ENCODE results near the gene DDX6. TPM values are rescaled to one million over a fixed set of nuclear protein-coding genes. Genes with fewer than 3 reads are reported as not detected.

Gene DDX6
- total RNA-seq, 4 donors from 2014 or later, result 75.6 to 108 (median 107) TPM

DNA sequence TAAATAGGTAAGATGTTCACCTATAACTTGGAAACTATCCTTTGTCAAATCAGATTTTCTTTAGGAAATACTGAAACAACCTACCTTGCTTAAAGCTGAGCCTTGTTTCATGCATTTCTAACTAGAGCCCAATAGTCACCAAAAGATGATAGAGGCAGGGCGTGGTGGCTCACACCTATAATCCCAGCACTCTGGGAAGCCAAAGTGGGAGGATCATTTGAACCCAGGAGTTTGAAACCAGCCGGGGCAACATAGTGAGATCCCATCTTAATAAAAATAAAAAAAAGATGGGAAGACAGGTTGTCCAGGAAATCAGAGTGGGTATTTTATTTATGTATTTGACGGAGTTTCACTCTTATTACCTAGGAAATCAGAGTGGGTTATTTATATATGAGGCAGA lies 38.3 kb downstream of the DDX6 start:
- no peak for DNase-seq (ENCODE audit: low spot score in 2 of 2)
- 92 to 94% methylated on average over 3 of the region's 3 CpGs for WGBS, 2 donors
- H3K36me3 ChIP-seq, result peaks cover 5 to 75% (median 30%) of the 10 kb centered on the region in 3 donors
- peaks cover 0 to 37% (median 12%) of the 10 kb centered on the region in 4 donors for H3K4me1 ChIP-seq
- no peaks in the 10 kb centered on the region for H3K27me3 ChIP-seq
- TF ChIP-seq EP300 (IDR thresholded peaks at IDR 0.05) (no peak), POLR2A (IDR thresholded peaks at IDR 0.05) (no peak), CTCF (IDR thresholded peaks at IDR 0.05) (no peak)
- H3K27ac ChIP-seq, result no peak overlapping the region
- no peaks in the 10 kb centered on the region for H3K9me3 ChIP-seq
- no peak overlapping the region for H3K4me3 ChIP-seq

- no peak for DNase-seq (ENCODE audit: low spot score in 2 of 2)
- H3K27ac ChIP-seq, result peak overlapping the region in 1 of 4 donors; percentile 64
- H3K9me3 ChIP-seq, result no peaks in the 10 kb centered on the region
- peaks cover 0 to 37% (median 10%) of the 10 kb centered on the region in 4 donors for H3K4me1 ChIP-seq
- peaks cover 2 to 44% (median 23%) of the 10 kb centered on the region in 3 donors for H3K36me3 ChIP-seq
- WGBS, 2 donors, result 47 to 48% methylated on average over 6 of the region's 6 CpGs
- H3K27me3 ChIP-seq, result no peaks in the 10 kb centered on the region
- no peak overlapping the region for H3K4me3 ChIP-seq
- TF ChIP-seq EP300 (IDR thresholded peaks at IDR 0.05) (no peak), POLR2A (IDR thresholded peaks at IDR 0.05) (no peak), CTCF (IDR thresholded peaks at IDR 0.05) (no peak)
These were observed 41.5 kb downstream of the DDX6 start for GRCh38 chr11:118749429-118749828.

DNA sequence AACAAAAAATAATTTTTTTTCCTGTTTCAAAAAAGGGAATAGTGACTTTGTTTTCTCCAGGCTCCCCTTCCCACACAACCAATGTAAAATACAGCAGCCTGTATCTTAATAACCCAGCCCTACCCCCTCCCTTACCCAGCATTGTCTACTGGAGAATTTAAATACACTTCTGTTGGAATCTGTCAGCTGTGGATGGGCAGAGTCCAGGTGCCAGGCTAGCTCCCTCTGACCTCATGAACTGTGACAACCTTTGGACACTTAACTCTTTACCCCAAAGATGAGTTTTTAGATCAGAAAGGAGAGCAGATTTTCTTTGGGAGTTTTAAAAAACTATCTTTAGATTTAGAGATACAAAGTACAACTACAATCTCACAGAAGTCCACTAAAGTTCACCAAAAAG lies 42.9 kb downstream of the DDX6 start:
- no peaks in the 10 kb centered on the region for H3K9me3 ChIP-seq
- no peak overlapping the region for H3K27ac ChIP-seq
- H3K36me3 ChIP-seq, result peaks cover 0 to 30% (median 10%) of the 10 kb centered on the region in 3 donors
- H3K4me3 ChIP-seq, result no peak overlapping the region
- peaks cover 0 to 37% (median 10%) of the 10 kb centered on the region in 4 donors for H3K4me1 ChIP-seq
- H3K27me3 ChIP-seq, result no peaks in the 10 kb centered on the region
- no peak for DNase-seq (ENCODE audit: low spot score in 2 of 2)
- no peak for TF ChIP-seq POLR2A (IDR thresholded peaks at IDR 0.05)

DNA sequence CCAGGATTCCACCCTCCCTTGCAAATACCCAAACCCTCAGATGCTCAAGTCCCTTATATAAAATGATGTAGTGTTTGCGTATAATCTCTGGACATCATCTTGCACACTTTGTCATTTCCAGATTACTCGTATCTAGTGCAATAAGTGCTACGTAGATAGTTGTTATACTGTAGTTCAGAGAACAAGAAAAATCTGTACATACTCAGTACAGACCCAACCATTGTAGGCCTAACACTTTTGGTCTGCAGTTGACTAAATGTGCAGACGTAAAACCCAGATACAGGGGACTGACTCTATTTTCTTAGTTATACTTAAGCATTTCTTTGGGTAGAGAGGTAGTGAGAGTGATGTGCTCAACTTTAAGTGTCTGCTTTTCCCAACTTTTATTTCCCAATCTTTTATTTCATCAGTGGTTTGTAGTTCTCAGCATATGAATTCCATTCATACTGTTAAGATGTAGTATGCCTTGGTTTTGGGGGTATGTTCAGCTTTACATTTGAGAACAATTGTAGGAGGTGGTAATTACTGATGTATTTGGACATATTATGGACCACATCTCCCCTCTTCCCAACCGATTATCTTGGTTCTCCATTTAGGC lies 43.9 kb downstream of the DDX6 start:
- no peaks in the 10 kb centered on the region for H3K9me3 ChIP-seq
- H3K27me3 ChIP-seq, result no peaks in the 10 kb centered on the region
- peaks cover 0 to 20% (median under 1%) of the 10 kb centered on the region in 3 donors for H3K36me3 ChIP-seq
- TF ChIP-seq CTCF (IDR thresholded peaks at IDR 0.05) (no peak), POLR2A (IDR thresholded peaks at IDR 0.05) (no peak), EP300 (IDR thresholded peaks at IDR 0.05) (no peak)
- H3K27ac ChIP-seq, result no peak overlapping the region
- H3K4me3 ChIP-seq, result no peak overlapping the region
- H3K4me1 ChIP-seq, result peaks cover 0 to 34% (median 10%) of the 10 kb centered on the region in 4 donors
- WGBS, 2 donors, result 81 to 89% methylated on average over 5 of the region's 5 CpGs
- DNase-seq (ENCODE audit: low spot score in 2 of 2), result no peak

DNA sequence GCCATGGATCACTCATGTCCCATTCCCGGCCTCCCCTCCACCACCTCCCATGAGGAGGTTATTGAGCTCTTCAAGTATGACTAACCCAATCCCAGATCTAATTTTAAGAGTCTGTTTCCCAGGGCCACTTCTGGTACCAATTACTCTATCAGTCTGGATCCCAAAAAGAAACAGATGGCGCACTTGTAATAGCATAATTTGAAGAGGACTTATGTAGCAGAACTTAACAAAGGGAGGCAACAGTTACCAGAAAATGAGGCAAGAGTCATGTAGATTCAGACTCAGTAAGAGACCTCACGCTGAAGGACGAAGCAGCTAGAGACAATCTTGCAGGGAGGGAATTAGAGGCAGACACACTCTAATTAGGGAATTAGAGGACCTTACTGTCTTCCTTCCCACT lies 46.9 kb downstream of the DDX6 start:
- H3K36me3 ChIP-seq, result no peaks in the 10 kb centered on the region
- DNase-seq (ENCODE audit: low spot score in 2 of 2), result no peak
- no peaks in the 10 kb centered on the region for H3K9me3 ChIP-seq
- H3K27me3 ChIP-seq, result no peaks in the 10 kb centered on the region
- H3K27ac ChIP-seq, result no peak overlapping the region
- WGBS, 2 donors, result 89% methylated on average over 4 of the region's 4 CpGs
- no peak for TF ChIP-seq EP300 (IDR thresholded peaks at IDR 0.05)
- TF ChIP-seq CTCF (IDR thresholded peaks at IDR 0.05), result no peak
- no peak for TF ChIP-seq POLR2A (IDR thresholded peaks at IDR 0.05)
- H3K4me1 ChIP-seq, result peaks cover 0 to 12% (median 2%) of the 10 kb centered on the region in 4 donors
- H3K4me3 ChIP-seq, result no peak overlapping the region
